Stomach (tissue), 9 donors: ENCODE data around the gene C1orf146. TPM values are rescaled to one million over a fixed set of nuclear protein-coding genes. Genes with fewer than 3 reads are reported as not detected.
"Not testable (repeated sequence)": the region's sequence is repeated elsewhere in the genome, so short reads cannot be mapped to it uniquely, and the experiment has no call there.

Source experiments
- DNase-seq, 2 donors: peaks; one replicate each; pipeline versions ENCODE4 v3.0.0 to v3.0.0-alpha.2; 2013 to 2019
- H3K27ac ChIP-seq, 5 donors: fragments of 200-600 bp in 4 of 5; sonication (generic) in 4 of 5; one replicate each; pipeline ENCODE4 v1.5.1; 2013 to 2019; ENCODE audit warnings: mild to moderate bottlenecking in 1 of 5, moderate library complexity in 1 of 5
- H3K27me3 ChIP-seq, 3 donors: fragments of 200-600 bp; sonication (generic); one replicate each; pipeline ENCODE4 v1.5.1; 2017 to 2019; ENCODE audit warnings: mixed run types in 1 of 3
- H3K36me3 ChIP-seq, 4 donors: fragments of 200-600 bp; sonication (generic); 1 replicate in 3 of 4; 2 replicates in 1 of 4; pipeline ENCODE4 v1.5.1; 2016 to 2019
- H3K4me1 ChIP-seq, 4 donors: fragments of 200-600 bp; sonication (generic); one replicate each; pipeline ENCODE4 v1.5.1; 2016 to 2019
- H3K4me3 ChIP-seq, 4 donors: fragments of 200-600 bp; sonication (generic) in 3 of 4; one replicate each; pipeline ENCODE4 v1.5.1; 2016 to 2019; ENCODE audit warnings: mild to moderate bottlenecking in 1 of 4
- H3K9me3 ChIP-seq, 4 donors: fragments of 200-600 bp; sonication (generic); one replicate each; pipeline ENCODE4 v1.5.1; 2016 to 2019
- EP300 ChIP-seq: sonication (generic); formaldehyde crosslinking; IDR thresholded peaks from one replicate; pipeline ENCODE4 v1.6.1; 2017; ENCODE audit warnings: antibody characterized with exemption
- POLR2A ChIP-seq, 4 donors: fragments of 450-650 bp; IDR thresholded peaks; one replicate each; pipeline ENCODE4 v1.6.1; 2016; ENCODE audit warnings: antibody characterized with exemption in 4 of 4, control low read depth in 2 of 4, mild to moderate bottlenecking in 1 of 4, moderate library complexity in 1 of 4
- POLR2AphosphoS5 ChIP-seq, 3 donors: sonication (generic); formaldehyde crosslinking; IDR thresholded peaks; one replicate each; pipeline ENCODE4 v1.6.1; 2016; ENCODE audit warnings: antibody characterized with exemption in 3 of 3
- WGBS, 5 donors: extraction: QIAGEN DNeasy Blood & Tissue Kit in 3 of 5; methylation state at CpG; one replicate each; pipeline versions ENCODE4 v1.1.5 to v1.1.7; 2013 to 2018; 5-methylcytosine and 5-hydroxymethylcytosine counted together
- intact Hi-C: fragments of 100-400 bp; cut with DNase I; formaldehyde crosslinking; loops from one replicate; pipeline ENCODE4 v1.15.1; 2023; ENCODE audit warnings: low total_unique reads
- polyA plus RNA-seq, 3 donors: library from polyadenylated mRNA; stranded (reverse); fragments of 200-250 nt; gene quantifications; one replicate each; pipeline ENCODE4 v1.2.3, GENCODE V29; 2013
- total RNA-seq, 5 donors: library from RNA; depleted of rRNA; stranded (reverse); fragments of >200 nt; gene quantifications; one replicate each; pipeline versions ENCODE4 v1.1.0 to v1.2.3, GENCODE V29; 2014 to 2016
- TF ChIP-seq, protein P1 (sequence below), 7 experiments: fragments of 450-650 bp in 4 of 7; fragments of 200-600 bp in 3 of 7; sonication (generic) in 3 of 7; IDR thresholded peaks; one replicate each; pipeline ENCODE4 v1.5.1; 2016 to 2019; ENCODE audit warnings: antibody characterized with exemption in 7 of 7, control low read depth in 2 of 7, mild to moderate bottlenecking in 1 of 7
- donor health status: healthy with polysubstance abuse.
- donor health status: Bipolar disorder and iron deficiency.
- donor health status: healthy.

Gene C1orf146
- total and polyA plus RNA-seq, 8 donors: not detected

DNA sequence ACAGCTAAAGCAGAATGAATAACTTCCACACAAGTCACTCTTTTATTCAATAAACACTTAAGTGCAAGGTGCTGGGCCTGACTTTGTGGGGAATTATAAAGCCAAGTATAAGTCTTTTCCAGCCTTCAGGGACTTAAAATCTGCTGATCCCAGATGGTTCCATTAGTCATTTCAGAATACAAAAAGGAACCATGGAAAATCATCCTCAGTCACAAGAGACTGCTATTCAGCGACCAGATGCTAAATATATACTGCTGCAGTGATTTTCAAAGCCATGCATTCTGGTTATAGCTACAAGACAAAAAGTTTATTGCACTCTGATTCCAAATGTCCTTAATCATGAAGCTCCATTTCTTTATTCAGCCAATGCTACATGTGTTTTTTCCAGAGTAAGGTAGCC lies 55.3 kb downstream of the C1orf146 start:
- no peaks in the 10 kb centered on the region for H3K27me3 ChIP-seq
- no peaks in the 10 kb centered on the region for H3K4me1 ChIP-seq
- TF ChIP-seq POLR2A (IDR thresholded peaks at IDR 0.05): no peak
- TF ChIP-seq EP300: no peak
- no peak for TF ChIP-seq POLR2AphosphoS5 (IDR thresholded peaks at IDR 0.05)
- TF ChIP-seq, protein P1, sequence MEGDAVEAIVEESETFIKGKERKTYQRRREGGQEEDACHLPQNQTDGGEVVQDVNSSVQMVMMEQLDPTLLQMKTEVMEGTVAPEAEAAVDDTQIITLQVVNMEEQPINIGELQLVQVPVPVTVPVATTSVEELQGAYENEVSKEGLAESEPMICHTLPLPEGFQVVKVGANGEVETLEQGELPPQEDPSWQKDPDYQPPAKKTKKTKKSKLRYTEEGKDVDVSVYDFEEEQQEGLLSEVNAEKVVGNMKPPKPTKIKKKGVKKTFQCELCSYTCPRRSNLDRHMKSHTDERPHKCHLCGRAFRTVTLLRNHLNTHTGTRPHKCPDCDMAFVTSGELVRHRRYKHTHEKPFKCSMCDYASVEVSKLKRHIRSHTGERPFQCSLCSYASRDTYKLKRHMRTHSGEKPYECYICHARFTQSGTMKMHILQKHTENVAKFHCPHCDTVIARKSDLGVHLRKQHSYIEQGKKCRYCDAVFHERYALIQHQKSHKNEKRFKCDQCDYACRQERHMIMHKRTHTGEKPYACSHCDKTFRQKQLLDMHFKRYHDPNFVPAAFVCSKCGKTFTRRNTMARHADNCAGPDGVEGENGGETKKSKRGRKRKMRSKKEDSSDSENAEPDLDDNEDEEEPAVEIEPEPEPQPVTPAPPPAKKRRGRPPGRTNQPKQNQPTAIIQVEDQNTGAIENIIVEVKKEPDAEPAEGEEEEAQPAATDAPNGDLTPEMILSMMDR (IDR thresholded peaks at IDR 0.05): no peak
- H3K27ac ChIP-seq: no peak overlapping the region
- H3K36me3 ChIP-seq: peaks cover 0 to 82% (median 56%) of the 10 kb centered on the region in 4 donors
- intact Hi-C loops: no loop called here
- H3K4me3 ChIP-seq: no peak overlapping the region
- no peaks in the 10 kb centered on the region for H3K9me3 ChIP-seq
- WGBS, 5 donors: 88 to 97% (median 95%) methylated on average over 1 of the region's 1 CpG
- no peak for DNase-seq

DNA sequence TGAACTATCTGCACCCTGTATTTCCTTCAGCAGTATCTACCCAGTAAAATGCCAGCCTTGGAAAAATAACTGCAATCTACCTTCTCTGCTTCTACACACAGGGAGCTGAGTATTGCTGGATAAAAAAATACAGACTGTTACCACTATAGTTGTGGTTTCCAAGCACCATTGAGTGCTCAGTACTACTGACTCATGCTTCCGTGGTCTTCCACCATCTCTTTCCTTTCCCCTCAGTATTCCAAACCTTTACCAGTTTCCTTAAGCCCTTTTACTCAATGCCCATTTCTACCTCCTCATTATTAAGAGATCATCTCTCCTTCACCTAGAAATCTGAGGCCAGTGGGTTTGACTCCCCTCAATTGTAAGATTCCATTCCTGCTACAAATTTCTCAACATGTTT lies 57.2 kb downstream of the C1orf146 start:
- H3K27ac ChIP-seq: no peak overlapping the region
- no peaks in the 10 kb centered on the region for H3K27me3 ChIP-seq
- intact Hi-C loops: no loop called here
- no peak for DNase-seq
- 92 to 100% (median 96%) methylated on average over 1 of the region's 1 CpG for WGBS, 5 donors
- no peak overlapping the region for H3K4me3 ChIP-seq
- TF ChIP-seq POLR2AphosphoS5 (IDR thresholded peaks at IDR 0.05) (no peak), EP300 (no peak), POLR2A (IDR thresholded peaks at IDR 0.05) (no peak)
- TF ChIP-seq, protein P1 (IDR thresholded peaks at IDR 0.05): no peak
- H3K36me3 ChIP-seq: peaks cover 3 to 75% (median 54%) of the 10 kb centered on the region in 4 donors
- no peaks in the 10 kb centered on the region for H3K4me1 ChIP-seq
- H3K9me3 ChIP-seq: no peaks in the 10 kb centered on the region

DNA sequence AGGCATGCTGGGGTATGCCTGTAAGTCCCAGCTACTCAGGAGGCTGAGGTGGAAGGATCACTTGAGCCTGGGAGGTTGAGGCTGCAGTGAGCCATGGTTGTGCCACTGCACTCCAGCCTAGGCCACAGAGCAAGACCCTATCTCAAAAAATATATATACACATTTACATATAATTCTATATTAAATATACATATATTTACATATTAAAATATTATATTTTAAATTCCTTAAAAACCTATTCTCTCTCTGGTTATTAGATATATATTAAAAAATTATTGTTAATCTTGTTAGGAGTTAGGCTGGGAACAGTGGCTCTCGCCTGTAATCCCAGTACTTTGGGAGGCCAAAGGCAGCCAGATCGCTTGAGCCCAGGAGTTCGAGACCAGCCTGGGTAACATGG lies 58.4 kb downstream of the C1orf146 start:
- H3K4me1 ChIP-seq: no peaks in the 10 kb centered on the region
- no peak for DNase-seq
- H3K9me3 ChIP-seq: no peaks in the 10 kb centered on the region
- H3K4me3 ChIP-seq: no peak overlapping the region
- no peak for TF ChIP-seq EP300
- TF ChIP-seq, protein P1 (IDR thresholded peaks at IDR 0.05): no peak
- TF ChIP-seq POLR2AphosphoS5 (IDR thresholded peaks at IDR 0.05): no peak
- WGBS, 5 donors: 98 to 99% (median 99%) methylated on average over 3 of the region's 3 CpGs
- H3K27ac ChIP-seq: no peak overlapping the region
- intact Hi-C loops: no loop called here
- peaks cover 6 to 77% (median 58%) of the 10 kb centered on the region in 4 donors for H3K36me3 ChIP-seq
- no peaks in the 10 kb centered on the region for H3K27me3 ChIP-seq

DNA sequence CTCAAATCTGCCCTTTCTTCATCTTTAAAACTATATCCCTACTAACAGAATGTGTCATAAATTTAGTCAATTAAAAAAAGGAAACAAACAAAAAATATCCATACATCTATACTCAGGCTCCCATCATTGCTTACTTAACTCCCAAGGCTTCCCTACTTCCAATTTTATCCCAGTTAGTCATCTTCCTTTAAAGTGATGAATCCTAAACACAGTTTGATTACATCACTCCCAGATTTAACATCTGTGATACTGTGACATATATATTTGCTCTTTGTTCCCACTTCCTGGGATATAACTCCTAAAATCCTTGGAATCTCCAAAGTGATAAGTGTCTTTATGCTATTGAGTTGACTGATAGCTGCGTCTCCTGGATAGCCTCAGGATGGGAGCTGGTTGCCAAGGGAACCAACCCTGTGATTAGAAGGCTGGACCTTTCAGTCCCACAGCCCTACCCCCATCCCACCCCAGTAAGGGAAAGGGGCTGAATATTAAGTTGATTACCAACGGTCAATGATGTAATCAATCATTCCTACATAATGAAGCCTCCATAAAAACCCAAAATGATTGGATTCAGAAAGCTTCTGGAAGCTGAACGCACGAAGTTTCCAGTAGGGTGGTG lies 59.5 kb downstream of the C1orf146 start:
- no peak for DNase-seq
- 94 to 98% (median 97%) methylated on average over 4 of the region's 4 CpGs for WGBS, 5 donors
- peaks cover 6 to 78% (median 60%) of the 10 kb centered on the region in 4 donors for H3K36me3 ChIP-seq
- H3K4me1 ChIP-seq: no peaks in the 10 kb centered on the region
- H3K27me3 ChIP-seq: no peaks in the 10 kb centered on the region
- TF ChIP-seq EP300: no peak
- TF ChIP-seq, protein P1 (IDR thresholded peaks at IDR 0.05): no peak
- H3K27ac ChIP-seq: no peak overlapping the region
- intact Hi-C loops: no loop called here
- no peak overlapping the region for H3K4me3 ChIP-seq
- H3K9me3 ChIP-seq: no peaks in the 10 kb centered on the region

DNA sequence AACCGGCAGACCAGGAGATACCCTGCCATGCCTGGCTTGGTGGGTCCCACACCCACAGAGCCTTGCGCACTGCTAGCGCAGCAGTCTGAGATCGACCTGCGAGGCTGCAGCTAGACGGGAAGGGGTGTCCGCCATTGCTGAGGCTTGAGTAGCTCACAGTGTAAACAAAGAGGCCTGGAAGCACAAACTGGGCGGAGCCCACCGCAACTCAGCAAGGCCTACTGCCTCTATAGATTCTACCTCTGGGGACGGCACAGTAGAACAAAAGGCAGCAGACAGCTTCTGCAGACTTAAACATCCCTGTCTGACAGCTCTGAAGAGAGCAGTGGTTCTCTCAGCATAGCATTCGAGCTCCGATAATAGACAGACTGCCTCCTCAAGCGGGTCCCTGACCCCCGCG lies 62.1 kb downstream of the C1orf146 start:
- H3K27me3 ChIP-seq, intact Hi-C loops, H3K4me1 ChIP-seq, H3K9me3 ChIP-seq, DNase-seq, H3K4me3 ChIP-seq, H3K27ac ChIP-seq: not testable (repeated sequence)
- peaks cover 6 to 64% (median 50%) of the 10 kb centered on the region in 4 donors for H3K36me3 ChIP-seq
- 95 to 100% (median 96%) methylated on average over 8 to 15 of the region's 15 CpGs for WGBS, 5 donors

DNA sequence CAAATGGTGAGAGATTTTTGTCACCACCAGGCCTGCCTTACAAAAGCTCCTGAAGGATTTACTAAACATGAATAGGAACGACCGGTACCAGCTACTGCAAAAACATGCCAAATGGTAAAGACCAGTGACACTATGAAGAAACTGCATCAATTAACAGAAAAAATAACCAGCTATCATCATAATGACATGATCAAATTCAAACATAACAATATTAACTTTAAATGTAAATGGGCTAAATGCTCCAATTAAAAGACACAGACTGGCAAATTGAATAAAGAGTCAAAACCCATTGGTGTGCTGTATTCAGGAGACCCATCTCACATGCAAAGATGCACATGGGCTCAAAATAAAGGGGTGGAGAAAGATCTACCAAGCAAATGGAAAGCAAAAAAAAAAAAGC lies 63.7 kb downstream of the C1orf146 start:
- H3K4me1 ChIP-seq, DNase-seq, H3K9me3 ChIP-seq, H3K27me3 ChIP-seq, H3K27ac ChIP-seq, H3K4me3 ChIP-seq, intact Hi-C loops: not testable (repeated sequence)
- H3K36me3 ChIP-seq: peaks cover 6 to 66% (median 57%) of the 10 kb centered on the region in 4 donors
- WGBS, 5 donors: 95 to 100% (median 98%) methylated on average over 2 of the region's 2 CpGs
